ENCODE measurements around the gene SLC38A6.

The SLC38A6 gene

DNA sequence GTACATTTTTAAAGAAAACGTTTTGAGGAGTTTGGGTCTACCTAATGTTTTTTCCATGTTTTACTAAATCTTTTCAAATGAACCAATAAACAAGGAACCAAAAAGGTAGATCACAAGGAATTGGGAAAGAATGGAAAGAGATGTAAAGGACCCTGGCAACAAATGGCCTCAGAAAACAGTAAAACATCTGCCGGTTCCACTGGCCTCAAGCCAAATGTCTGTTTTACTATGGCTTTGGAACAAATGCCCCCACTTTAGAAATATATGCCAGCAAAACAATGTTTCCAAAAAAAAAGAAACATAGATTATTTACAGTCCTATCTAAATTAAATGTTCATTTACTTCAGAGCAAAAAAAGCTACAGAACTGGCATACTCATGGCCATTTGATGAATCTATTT lies 3.2 kb upstream of the SLC38A6 start:
- Histone ChIP-seq H3K36me3 (ENCODE audit: control insufficient read depth, insufficient read depth, low read length) (peaks cover 59% of the 10 kb centered on the region), H3K9ac (ENCODE audit: low read depth, low read length) (no peak overlapping the region), H3K9me3 (ENCODE audit: control insufficient read depth, insufficient read depth, low read length) (no peaks in the 10 kb centered on the region), H3K4me3 (ENCODE audit: low read depth, low read length) (no peak overlapping the region), H3K27me3 (ENCODE audit: control insufficient read depth, insufficient read depth, low read length) (no peaks in the 10 kb centered on the region), H3K4me1 (ENCODE audit: control insufficient read depth, insufficient read depth, low read length) (0 out of 2 replicates have a peak, but pooled peaks cover 6% of the 10 kb centered on the region), H3K27ac (ENCODE audit: low read depth, low read length) (no peak overlapping the region)

DNA sequence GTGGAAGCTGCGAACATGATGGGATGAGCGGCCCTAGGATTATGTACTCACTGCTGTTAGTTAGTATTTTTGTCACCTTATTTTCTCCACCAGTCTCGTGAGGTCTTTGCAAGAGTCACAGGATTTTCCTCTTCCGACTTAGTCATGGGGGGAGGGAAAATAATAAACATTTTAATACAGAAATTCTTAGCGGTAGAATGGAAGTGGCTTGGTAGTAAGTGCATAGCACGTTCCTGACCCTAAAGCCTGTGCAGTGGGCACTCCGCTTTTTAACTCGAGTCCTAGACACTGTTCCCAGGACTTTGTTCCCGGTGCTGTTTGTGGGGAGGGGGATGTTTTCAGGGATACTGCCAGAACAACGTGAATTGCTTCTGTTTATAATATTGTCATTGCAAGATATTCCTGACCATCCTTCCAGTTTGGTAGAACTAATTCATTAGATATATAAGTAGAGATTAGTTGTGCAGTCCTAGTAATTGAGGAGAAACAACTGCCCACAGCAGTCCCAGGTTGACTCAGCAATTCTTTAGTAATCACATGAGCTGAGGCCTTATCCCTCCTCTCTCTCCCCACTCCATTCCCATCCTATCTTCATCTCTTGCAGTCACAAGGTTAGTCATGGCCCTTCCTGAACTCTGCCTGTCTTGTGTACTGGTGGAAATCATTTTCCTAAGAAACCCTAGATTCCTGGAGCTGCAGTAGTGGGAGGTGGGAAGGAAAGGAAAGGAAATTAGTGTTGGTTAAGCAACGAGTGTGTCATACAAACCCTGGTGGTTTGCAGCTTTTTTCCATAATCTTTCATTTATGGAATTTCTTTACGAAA lies 799 bp downstream of the SLC38A6 start:
- H3K27ac ChIP-seq (ENCODE audit: low read depth, low read length), result peak overlapping the region; percentile 83
- H3K9me3 ChIP-seq (ENCODE audit: control insufficient read depth, insufficient read depth, low read length), result no peaks in the 10 kb centered on the region
- peaks cover 35% of the 10 kb centered on the region for H3K36me3 ChIP-seq (ENCODE audit: control insufficient read depth, insufficient read depth, low read length)
- H3K4me1 ChIP-seq (ENCODE audit: control insufficient read depth, insufficient read depth, low read length), result 0 out of 2 replicates have a peak, but pooled peaks cover 6% of the 10 kb centered on the region
- H3K4me3 ChIP-seq (ENCODE audit: low read depth, low read length), result peak overlapping the region; percentile 88
- peak overlapping the region; percentile 92 for H3K9ac ChIP-seq (ENCODE audit: low read depth, low read length)
- H3K27me3 ChIP-seq (ENCODE audit: control insufficient read depth, insufficient read depth, low read length), result no peaks in the 10 kb centered on the region

GRCh38 chr14:60984196-60984595 lies 3.2 kb downstream of the SLC38A6 start:
- 0 out of 2 replicates have a peak, but pooled peaks cover 6% of the 10 kb centered on the region for H3K4me1 ChIP-seq (ENCODE audit: control insufficient read depth, insufficient read depth, low read length)
- peaks cover 15% of the 10 kb centered on the region for H3K36me3 ChIP-seq (ENCODE audit: control insufficient read depth, insufficient read depth, low read length)
- no peak overlapping the region for H3K9ac ChIP-seq (ENCODE audit: low read depth, low read length)
- no peak overlapping the region for H3K4me3 ChIP-seq (ENCODE audit: low read depth, low read length)
- no peaks in the 10 kb centered on the region for H3K27me3 ChIP-seq (ENCODE audit: control insufficient read depth, insufficient read depth, low read length)
- H3K27ac ChIP-seq (ENCODE audit: low read depth, low read length), result no peak overlapping the region
- H3K9me3 ChIP-seq (ENCODE audit: control insufficient read depth, insufficient read depth, low read length), result no peaks in the 10 kb centered on the region

GRCh38 chr14:60986500-60986899 lies 5.5 kb downstream of the SLC38A6 start:
- Histone ChIP-seq H3K4me3 (ENCODE audit: low read depth, low read length) (no peak overlapping the region), H3K9ac (ENCODE audit: low read depth, low read length) (no peak overlapping the region), H3K27ac (ENCODE audit: low read depth, low read length) (no peak overlapping the region), H3K9me3 (ENCODE audit: control insufficient read depth, insufficient read depth, low read length) (no peaks in the 10 kb centered on the region), H3K36me3 (ENCODE audit: control insufficient read depth, insufficient read depth, low read length) (peaks cover 23% of the 10 kb centered on the region; the same call in 1 of the 2 replicates), H3K27me3 (ENCODE audit: control insufficient read depth, insufficient read depth, low read length) (no peaks in the 10 kb centered on the region), H3K4me1 (ENCODE audit: control insufficient read depth, insufficient read depth, low read length) (0 out of 2 replicates have a peak, but pooled peaks cover 6% of the 10 kb centered on the region)

DNA sequence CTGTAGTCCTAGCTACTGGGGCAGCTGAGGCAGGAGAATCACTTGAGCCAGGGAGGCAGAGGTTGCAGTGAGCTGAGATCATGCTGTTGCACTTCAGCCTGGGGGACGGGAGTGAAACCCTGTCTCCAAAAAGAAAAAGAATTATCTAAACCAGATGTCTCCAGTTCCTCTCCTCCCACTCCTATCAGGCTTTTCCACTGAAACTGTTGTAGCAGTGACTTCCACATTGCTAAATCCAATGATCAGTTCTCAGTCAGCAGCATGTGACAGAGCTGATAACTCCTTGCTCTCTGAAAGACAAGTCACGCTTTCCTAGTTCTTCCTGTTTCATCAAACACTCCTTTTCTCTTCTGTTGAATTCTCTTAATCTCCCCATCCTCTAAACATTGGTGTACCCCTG lies 8.6 kb downstream of the SLC38A6 start:
- Histone ChIP-seq H3K27me3 (ENCODE audit: control insufficient read depth, insufficient read depth, low read length) (no peaks in the 10 kb centered on the region), H3K4me3 (ENCODE audit: low read depth, low read length) (no peak overlapping the region), H3K9ac (ENCODE audit: low read depth, low read length) (no peak overlapping the region), H3K9me3 (ENCODE audit: control insufficient read depth, insufficient read depth, low read length) (no peaks in the 10 kb centered on the region), H3K27ac (ENCODE audit: low read depth, low read length) (no peak overlapping the region), H3K4me1 (ENCODE audit: control insufficient read depth, insufficient read depth, low read length) (no peaks in the 10 kb centered on the region), H3K36me3 (ENCODE audit: control insufficient read depth, insufficient read depth, low read length) (peaks cover 27% of the 10 kb centered on the region; the same call in 1 of the 2 replicates)

DNA sequence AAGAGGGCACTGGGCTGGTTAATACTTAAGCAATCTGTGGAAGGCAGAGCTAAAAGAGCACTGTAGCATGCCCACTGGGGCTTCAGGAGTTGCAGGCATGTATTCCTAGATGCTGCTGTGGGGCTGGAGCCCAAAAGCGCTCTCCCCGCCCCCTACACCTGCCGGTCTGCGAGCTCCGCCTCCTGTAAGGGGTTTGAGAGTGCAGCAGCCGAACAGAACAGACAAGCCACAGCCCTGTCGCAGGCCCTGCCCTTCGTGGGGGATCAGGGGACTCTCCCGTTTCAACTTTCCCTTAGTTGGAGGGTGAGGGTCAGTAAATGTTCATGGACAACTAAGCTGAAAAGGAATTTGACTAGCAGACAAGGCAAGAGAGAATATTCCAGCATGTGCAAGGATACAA lies 17.6 kb downstream of the SLC38A6 start:
- Histone ChIP-seq H3K27me3 (ENCODE audit: control insufficient read depth, insufficient read depth, low read length) (no peaks in the 10 kb centered on the region), H3K36me3 (ENCODE audit: control insufficient read depth, insufficient read depth, low read length) (no peaks in the 10 kb centered on the region), H3K9me3 (ENCODE audit: control insufficient read depth, insufficient read depth, low read length) (no peaks in the 10 kb centered on the region), H3K4me1 (ENCODE audit: control insufficient read depth, insufficient read depth, low read length) (no peaks in the 10 kb centered on the region), H3K9ac (ENCODE audit: low read depth, low read length) (no peak overlapping the region), H3K27ac (ENCODE audit: low read depth, low read length) (no peak overlapping the region), H3K4me3 (ENCODE audit: low read depth, low read length) (no peak overlapping the region)

DNA sequence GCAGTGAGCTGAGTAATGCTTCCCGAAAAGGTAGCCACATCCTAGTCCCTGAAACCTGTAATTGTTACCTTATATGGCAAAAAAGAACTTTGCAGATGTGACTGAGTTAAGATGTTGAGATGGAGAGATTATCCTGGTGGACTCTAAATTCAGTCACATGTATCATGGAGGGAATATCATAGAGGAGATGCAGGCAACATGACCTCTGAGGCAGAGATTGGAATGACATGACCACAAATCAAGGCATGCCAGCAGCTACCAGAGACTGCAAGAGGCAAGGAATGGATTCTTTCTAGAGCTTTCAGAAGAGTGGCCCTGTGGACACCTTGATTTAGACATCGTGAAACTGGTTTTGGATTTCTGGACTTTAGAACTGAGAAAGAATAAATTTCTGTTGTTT lies 18.5 kb downstream of the SLC38A6 start:
- Histone ChIP-seq H3K27me3 (ENCODE audit: control insufficient read depth, insufficient read depth, low read length) (no peaks in the 10 kb centered on the region), H3K27ac (ENCODE audit: low read depth, low read length) (no peak overlapping the region), H3K4me3 (ENCODE audit: low read depth, low read length) (no peak overlapping the region), H3K9ac (ENCODE audit: low read depth, low read length) (no peak overlapping the region), H3K4me1 (ENCODE audit: control insufficient read depth, insufficient read depth, low read length) (no peaks in the 10 kb centered on the region), H3K36me3 (ENCODE audit: control insufficient read depth, insufficient read depth, low read length) (no peaks in the 10 kb centered on the region), H3K9me3 (ENCODE audit: control insufficient read depth, insufficient read depth, low read length) (no peaks in the 10 kb centered on the region)

DNA sequence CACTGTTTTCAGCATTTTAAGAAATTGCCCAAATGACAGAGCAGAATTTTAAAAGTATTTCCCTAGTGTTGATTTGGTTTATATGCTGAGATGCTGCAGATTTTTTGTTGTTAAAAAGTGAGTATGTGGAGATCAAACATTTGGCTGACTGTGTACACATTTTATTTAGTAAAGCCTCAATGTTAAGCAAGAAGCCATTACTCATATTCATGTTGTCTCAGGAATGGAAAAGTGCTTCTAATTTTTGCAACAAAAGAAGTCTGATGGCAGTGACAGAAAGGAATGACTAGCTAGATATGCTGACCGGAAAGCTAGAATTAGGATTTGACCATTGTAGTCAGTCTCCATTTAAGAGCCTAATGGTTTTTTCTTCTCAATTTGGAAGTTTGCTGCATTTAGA lies 22.5 kb downstream of the SLC38A6 start:
- no peaks in the 10 kb centered on the region for H3K27me3 ChIP-seq (ENCODE audit: control insufficient read depth, insufficient read depth, low read length)
- H3K36me3 ChIP-seq (ENCODE audit: control insufficient read depth, insufficient read depth, low read length), result no peaks in the 10 kb centered on the region
- H3K9me3 ChIP-seq (ENCODE audit: control insufficient read depth, insufficient read depth, low read length), result no peaks in the 10 kb centered on the region
- no peak overlapping the region for H3K27ac ChIP-seq (ENCODE audit: low read depth, low read length)
- no peak overlapping the region for H3K9ac ChIP-seq (ENCODE audit: low read depth, low read length)
- H3K4me1 ChIP-seq (ENCODE audit: control insufficient read depth, insufficient read depth, low read length), result no peaks in the 10 kb centered on the region
- H3K4me3 ChIP-seq (ENCODE audit: low read depth, low read length), result no peak overlapping the region

GRCh38 chr14:61019537-61019936 lies 38.5 kb downstream of the SLC38A6 start:
- H3K36me3 ChIP-seq (ENCODE audit: control insufficient read depth, insufficient read depth, low read length), result no peaks in the 10 kb centered on the region
- no peak overlapping the region for H3K9ac ChIP-seq (ENCODE audit: low read depth, low read length)
- no peak overlapping the region for H3K27ac ChIP-seq (ENCODE audit: low read depth, low read length)
- no peak overlapping the region for H3K4me3 ChIP-seq (ENCODE audit: low read depth, low read length)
- peaks cover 6% of the 10 kb centered on the region for H3K9me3 ChIP-seq (ENCODE audit: control insufficient read depth, insufficient read depth, low read length)
- no peaks in the 10 kb centered on the region for H3K27me3 ChIP-seq (ENCODE audit: control insufficient read depth, insufficient read depth, low read length)
- no peaks in the 10 kb centered on the region for H3K4me1 ChIP-seq (ENCODE audit: control insufficient read depth, insufficient read depth, low read length)

- Histone ChIP-seq H3K27me3 (ENCODE audit: control insufficient read depth, insufficient read depth, low read length) (no peaks in the 10 kb centered on the region), H3K9me3 (ENCODE audit: control insufficient read depth, insufficient read depth, low read length) (no peaks in the 10 kb centered on the region), H3K4me3 (ENCODE audit: low read depth, low read length) (no peak overlapping the region), H3K9ac (ENCODE audit: low read depth, low read length) (no peak overlapping the region), H3K36me3 (ENCODE audit: control insufficient read depth, insufficient read depth, low read length) (no peaks in the 10 kb centered on the region), H3K27ac (ENCODE audit: low read depth, low read length) (no peak overlapping the region), H3K4me1 (ENCODE audit: control insufficient read depth, insufficient read depth, low read length) (0 out of 2 replicates have a peak, but pooled peaks cover 3% of the 10 kb centered on the region)
Observed at GRCh38 chr14:61025251-61026223, 44.5 kb downstream of the SLC38A6 start.
